Mucosa of gallbladder (tissue), 1 donor: Measurements from ENCODE around the gene PTPN3. TPM values are rescaled to one million over a fixed set of nuclear protein-coding genes. Genes with fewer than 3 reads are reported as not detected.
A peak's percentile ranks its signal among the peaks of the same experiment; 100 is the strongest.

Source experiments
- DNase-seq: peaks from one replicate; pipeline ENCODE4 v3.0.0-alpha.2; 2020; ENCODE audit warnings: low spot score
- total RNA-seq: library from RNA; stranded (reverse); gene quantifications from one replicate; pipeline ENCODE4 v1.2.1, GENCODE V29; 2021
- donor health status: DM: no; HTN: no; CAD: no.

Gene PTPN3
- total RNA-seq, 1 donor from 2014 or later, result 16.2 TPM

- no peak for DNase-seq
Measured at GRCh38 chr9:109475526-109475925, 22.6 kb downstream of the PTPN3 start.

GRCh38 chr9:109474944-109475343 lies 23.2 kb downstream of the PTPN3 start:
- DNase-seq, result no peak

GRCh38 chr9:109474170-109474569 lies 23.9 kb downstream of the PTPN3 start:
- no peak for DNase-seq

- DNase-seq, result no peak
Measured at GRCh38 chr9:109473329-109473728, 24.8 kb downstream of the PTPN3 start.

GRCh38 chr9:109471475-109472393 lies 26.4 kb downstream of the PTPN3 start:
- DNase-seq, result no peak

- peak; percentile 73 for DNase-seq
Measured at GRCh38 chr9:109469646-109470358, 28.3 kb downstream of the PTPN3 start.

GRCh38 chr9:109468927-109469326 lies 29.2 kb downstream of the PTPN3 start:
- no peak for DNase-seq

GRCh38 chr9:109467936-109468335 lies 30.2 kb downstream of the PTPN3 start:
- no peak for DNase-seq

- no peak for DNase-seq
Measured at GRCh38 chr9:109466623-109467590, 31.2 kb downstream of the PTPN3 start.

GRCh38 chr9:109463924-109464625 lies 34.0 kb downstream of the PTPN3 start:
- DNase-seq, result no peak

- no peak for DNase-seq
Measured at GRCh38 chr9:109460576-109460975, 37.5 kb downstream of the PTPN3 start.

- DNase-seq, result no peak
Measured at GRCh38 chr9:109459423-109459822, 38.7 kb downstream of the PTPN3 start.

- no peak for DNase-seq
Measured at GRCh38 chr9:109458453-109459211, 39.5 kb downstream of the PTPN3 start.

- DNase-seq, result no peak
Measured at GRCh38 chr9:109456811-109457210, 41.3 kb downstream of the PTPN3 start.

GRCh38 chr9:109455861-109456260 lies 42.2 kb downstream of the PTPN3 start:
- DNase-seq, result no peak

GRCh38 chr9:109455391-109455790 lies 42.7 kb downstream of the PTPN3 start:
- DNase-seq, result no peak

- no peak for DNase-seq
Measured at GRCh38 chr9:109454601-109455155, 43.4 kb downstream of the PTPN3 start.

- no peak for DNase-seq
Measured at GRCh38 chr9:109454041-109454440, 44.1 kb downstream of the PTPN3 start.

GRCh38 chr9:109453210-109453842 lies 44.8 kb downstream of the PTPN3 start:
- DNase-seq, result peak; percentile 14

GRCh38 chr9:109452761-109453160 lies 45.3 kb downstream of the PTPN3 start:
- DNase-seq, result no peak
